ENCODE measurements around the gene KCNH6.
A peak's percentile ranks its signal among the peaks of the same experiment; 100 is the strongest.

The KCNH6 gene

DNA sequence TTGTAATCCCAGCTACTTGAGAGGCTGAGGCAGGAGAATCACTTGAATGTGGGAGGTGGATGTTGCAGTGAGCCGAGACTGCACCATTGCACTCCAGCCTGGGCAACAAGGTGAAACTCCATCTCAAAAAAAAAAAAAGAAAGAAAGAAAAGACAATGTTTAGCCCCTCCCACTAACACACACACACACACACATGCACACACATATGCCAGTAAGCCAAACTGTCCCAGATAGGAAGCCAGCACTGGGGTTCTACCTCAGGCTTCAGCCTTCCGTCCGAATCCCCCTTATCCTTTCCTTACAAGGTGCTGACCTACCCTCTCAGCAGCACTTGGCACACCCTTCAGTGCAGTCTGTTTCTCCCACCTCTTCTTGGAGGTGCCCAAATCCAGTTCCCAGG, 8.7 kb upstream of the KCNH6 start:
- DNase-seq = no peak

DNA sequence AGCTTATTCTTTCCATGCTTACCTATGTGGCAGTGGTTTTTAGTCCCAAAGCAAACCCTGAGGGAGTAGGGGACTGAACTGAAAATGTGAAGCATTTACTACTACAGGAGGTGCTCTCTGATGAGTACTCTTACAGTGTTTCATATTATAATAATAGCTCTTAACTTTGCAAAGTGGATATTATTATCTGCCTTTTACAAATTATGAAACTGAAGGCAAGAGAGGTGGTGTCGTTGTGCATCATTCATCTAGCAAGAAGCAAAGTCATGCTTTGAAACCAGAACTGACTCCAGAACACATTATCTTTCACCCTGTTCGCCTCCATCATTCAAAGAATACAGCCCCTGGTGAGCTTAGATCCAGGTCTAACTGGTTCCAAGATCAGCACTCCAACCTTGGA, 8.2 kb upstream of the KCNH6 start:
- no peak for DNase-seq

- no peak for DNase-seq
Measured at GRCh38 chr17:63515426-63515825, 7.7 kb upstream of the KCNH6 start.

DNA sequence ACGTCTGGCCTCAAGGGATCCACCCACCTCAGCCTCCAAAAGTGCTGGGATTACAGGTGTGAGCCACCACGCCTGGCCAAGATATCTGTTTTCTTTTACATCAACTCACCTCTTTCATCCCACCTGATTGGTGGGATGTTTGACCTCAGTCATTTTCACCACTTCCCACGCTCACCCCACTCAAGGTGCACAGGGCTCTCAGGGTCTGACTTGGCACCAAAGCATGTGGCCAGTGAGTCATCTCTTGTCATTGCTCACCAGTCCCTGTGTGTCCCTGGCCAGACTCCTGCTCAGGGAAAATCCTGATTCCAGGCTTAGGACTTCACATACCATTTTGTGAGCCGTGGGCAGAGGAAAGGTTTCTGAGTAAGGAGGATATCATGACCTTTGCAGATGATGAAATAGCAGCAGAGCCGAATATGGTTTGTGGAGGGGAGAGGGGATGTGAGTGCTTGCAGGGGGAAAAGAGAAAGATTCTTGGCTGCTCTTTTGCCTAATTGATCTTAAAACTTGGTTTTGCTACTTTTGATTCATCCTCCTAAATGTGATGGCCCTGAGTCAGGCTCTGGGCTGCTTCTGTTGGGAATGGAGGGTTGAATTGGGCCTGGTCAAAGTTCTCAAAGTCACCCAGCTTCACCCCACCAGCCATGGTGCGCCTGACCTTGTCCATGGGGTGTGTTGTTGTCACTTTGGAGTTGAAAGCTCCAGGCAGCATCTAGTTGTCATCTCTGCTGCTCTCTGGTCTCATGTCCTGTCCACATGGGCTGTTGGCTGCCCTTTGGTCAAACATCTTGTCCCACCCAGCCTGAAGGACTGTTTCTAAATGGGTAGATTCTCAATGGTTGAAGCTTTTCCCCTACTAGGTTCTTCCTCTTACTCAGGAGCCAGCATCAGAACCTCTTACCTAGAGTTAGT, 6.0 kb upstream of the KCNH6 start:
- DNase-seq = peak; percentile 56

DNA sequence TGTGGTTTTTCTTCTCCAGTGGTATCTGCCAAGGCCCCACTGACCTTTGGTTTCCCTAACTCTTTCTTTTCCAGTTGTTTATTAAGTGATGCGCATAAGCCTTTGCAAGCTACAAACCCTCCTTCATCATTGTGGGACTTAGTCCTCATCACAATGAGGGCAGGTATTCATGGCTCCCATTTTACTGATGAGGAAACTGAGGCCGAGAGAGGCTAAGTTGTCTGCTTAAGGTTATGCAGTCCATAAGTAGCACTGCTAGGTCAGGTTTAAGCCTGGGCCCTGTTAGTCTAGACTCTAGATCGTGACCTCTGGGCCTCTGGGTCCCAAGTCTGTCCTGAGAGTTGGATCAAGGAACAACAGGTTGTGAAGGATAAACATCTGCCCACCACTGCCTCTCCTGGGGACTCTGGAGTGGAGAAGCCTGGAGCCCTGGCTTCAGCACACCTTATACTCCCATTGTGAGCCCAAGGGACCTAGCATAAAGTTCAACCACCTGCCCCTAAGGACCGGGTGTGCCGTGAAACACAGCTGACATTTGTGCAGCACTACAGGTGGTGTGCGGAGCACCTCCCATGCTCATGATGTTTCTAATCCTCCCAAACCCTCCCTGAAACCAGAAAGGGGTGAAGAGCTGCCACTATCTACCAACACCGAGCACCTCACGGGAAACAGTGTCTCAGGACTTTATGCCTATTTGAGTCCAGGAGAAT, 5.2 kb upstream of the KCNH6 start:
- DNase-seq = no peak

GRCh38 chr17:63519116-63519881, 3.9 kb upstream of the KCNH6 start:
- no peak for DNase-seq

- no peak for DNase-seq
Measured at GRCh38 chr17:63519972-63520882, 2.9 kb upstream of the KCNH6 start.

GRCh38 chr17:63524051-63524450, 893 bp downstream of the KCNH6 start:
- no peak for DNase-seq

DNA sequence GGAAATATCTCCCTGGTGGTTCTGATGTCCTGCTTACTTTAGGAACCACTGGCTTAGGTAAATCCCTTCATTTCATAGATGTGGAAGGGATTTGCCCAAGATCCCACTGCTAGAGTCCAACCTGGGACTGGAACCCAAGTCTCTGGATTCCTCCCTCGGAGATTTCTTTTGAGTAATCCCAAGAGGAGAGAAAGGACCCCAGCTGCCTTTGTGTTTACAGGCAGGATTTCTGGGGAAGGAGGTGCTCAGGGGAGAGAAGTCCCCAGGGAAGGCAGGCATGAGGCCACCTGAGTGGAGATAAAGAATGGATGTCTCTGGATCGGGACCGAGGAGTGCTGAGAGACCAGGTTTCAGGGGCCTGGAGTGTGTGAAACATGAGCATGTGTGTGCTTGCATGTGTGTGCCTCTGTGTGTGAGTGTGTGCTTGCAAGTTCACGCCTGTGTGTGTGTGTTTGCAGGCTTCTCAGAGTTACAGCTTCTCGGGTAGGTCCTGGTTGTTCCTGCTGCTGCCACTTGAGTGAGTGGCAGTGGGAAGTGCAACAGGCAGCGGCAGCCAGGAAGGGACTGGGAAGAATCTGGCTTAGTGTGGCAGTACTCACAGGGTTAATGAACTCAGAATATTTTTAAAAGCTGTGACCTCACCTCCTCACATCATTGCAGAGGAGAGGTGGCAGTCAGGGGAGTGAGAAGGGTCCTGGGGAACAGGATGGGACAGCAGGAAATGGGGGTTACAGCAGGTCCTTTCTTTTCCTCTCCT, 2.2 kb downstream of the KCNH6 start:
- no peak for DNase-seq

DNA sequence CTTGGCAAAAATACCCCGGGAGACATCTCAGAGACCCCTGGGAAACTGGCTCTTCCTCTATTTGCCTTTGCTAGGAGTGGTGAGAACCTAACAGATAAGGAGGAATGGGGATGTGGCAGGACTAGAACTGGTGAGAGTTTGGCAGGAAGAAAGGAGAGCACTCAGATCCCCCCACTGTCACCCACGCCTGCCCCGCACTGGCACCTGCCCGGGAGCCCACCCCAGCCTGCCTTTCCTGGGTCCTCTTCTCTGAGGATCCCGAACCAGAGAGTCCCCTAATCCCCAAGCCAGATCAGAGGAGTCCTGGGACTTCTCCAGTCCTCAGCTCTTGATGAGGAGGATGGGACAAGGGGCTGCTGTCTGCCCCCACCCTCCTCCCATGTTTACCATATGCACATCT, 3.7 kb downstream of the KCNH6 start:
- no peak for DNase-seq

- no peak for DNase-seq
Measured at GRCh38 chr17:63528183-63528582, 5.0 kb downstream of the KCNH6 start.

DNA sequence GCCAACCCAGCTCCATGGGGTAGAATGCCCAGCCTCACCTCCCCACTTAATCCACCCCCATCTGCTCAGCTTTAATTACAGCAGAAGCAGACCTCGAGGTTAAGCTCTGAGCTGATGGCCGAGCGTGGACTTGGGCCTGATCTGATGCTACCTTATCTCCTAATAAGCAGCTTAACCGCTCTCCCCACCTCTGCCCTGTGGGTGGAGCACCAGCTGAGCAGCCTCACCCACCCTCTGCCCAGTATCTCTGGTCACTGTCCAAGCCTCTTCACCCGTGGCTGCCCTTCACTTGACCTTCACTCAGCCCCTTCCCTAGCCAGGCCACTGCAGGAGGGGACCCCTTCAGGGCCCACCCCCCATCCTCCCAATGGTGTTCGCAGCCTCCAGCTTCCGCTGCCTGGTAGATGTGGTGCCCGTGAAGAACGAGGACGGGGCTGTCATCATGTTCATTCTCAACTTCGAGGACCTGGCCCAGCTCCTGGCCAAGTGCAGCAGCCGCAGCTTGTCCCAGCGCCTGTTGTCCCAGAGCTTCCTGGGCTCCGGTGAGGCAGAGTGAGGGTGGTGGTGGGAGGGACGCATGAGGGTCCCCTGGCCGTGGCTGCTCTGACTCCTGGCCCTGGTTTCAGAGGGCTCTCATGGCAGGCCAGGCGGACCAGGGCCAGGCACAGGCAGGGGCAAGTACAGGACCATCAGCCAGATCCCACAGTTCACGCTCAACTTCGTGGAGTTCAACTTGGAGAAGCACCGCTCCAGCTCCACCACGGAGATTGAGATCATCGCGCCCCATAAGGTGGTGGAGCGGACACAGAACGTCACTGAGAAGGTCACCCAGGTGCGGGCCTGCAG, 6.8 kb downstream of the KCNH6 start:
- DNase-seq = no peak

DNA sequence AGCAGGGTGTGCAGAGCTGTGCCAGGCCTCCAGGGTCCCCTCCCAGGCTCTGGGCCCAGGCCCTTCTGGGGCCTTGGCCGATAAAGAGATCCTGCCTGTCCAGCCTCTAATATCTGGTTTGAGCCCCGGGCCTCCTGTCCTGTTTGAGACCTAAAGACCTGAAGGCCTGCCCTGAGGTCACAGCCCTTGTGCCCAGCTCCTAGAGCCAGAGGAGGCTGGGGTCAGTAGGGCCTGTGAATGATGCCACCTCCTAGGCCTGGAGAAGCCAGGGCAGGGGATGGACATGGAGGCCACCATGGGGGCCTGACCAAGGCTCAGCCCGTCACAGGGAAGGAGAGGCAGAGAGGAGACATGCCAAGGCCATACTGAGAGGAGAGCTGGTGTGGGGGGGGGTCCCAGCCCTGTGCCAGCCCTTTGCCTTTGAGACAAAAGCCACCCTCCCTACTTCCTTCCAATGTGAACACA, 7.4 kb downstream of the KCNH6 start:
- DNase-seq = no peak

GRCh38 chr17:63531022-63531965, 8.1 kb downstream of the KCNH6 start:
- no peak for DNase-seq

DNA sequence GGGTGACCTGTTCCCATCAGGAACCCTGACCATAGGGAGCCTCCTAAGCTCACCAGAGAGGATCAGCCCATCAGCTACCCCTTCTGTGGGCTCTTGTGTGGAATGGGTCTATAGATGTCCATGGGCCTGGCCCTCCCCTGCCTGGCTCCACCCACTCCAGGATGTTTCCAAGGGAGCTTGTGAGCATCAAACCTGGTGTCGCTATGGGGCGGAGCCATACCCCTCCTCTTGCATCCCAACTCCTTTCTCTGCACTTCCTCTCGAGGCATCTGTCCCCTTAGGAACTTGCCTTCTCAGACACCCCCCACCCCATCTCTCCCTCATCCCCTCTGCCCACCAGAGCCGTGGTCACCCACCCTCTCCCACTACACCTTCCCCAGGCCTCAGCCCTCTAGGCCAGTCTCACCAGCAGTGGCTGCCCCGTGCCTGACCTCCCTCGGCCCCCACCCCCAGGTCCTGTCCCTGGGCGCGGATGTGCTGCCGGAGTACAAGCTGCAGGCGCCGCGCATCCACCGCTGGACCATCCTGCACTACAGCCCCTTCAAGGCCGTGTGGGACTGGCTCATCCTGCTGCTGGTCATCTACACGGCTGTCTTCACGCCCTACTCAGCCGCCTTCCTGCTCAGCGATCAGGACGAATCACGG, 10.4 kb downstream of the KCNH6 start:
- no peak for DNase-seq

GRCh38 chr17:63534078-63534570, 11.0 kb downstream of the KCNH6 start:
- no peak for DNase-seq

GRCh38 chr17:63534816-63535455, 11.8 kb downstream of the KCNH6 start:
- no peak for DNase-seq

DNA sequence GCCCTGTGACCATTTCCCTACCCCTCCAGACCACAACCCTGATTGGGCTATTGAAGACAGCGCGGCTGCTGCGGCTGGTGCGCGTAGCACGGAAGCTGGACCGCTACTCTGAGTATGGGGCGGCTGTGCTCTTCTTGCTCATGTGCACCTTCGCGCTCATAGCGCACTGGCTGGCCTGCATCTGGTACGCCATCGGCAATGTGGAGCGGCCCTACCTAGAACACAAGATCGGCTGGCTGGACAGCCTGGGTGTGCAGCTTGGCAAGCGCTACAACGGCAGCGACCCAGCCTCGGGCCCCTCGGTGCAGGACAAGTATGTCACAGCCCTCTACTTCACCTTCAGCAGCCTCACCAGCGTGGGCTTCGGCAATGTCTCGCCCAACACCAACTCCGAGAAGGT, 12.5 kb downstream of the KCNH6 start:
- no peak for DNase-seq
